ENCODE measurements around the gene ATP2B3. TPM values are rescaled to one million over a fixed set of nuclear protein-coding genes. Genes with fewer than 3 reads are reported as not detected.
"Not testable (repeated sequence)": the region's sequence is repeated elsewhere in the genome, so short reads cannot be mapped to it uniquely, and the experiment has no call there.

The ATP2B3 gene
- total RNA-seq, 1 experiment from 2014 or later = not detected

DNA sequence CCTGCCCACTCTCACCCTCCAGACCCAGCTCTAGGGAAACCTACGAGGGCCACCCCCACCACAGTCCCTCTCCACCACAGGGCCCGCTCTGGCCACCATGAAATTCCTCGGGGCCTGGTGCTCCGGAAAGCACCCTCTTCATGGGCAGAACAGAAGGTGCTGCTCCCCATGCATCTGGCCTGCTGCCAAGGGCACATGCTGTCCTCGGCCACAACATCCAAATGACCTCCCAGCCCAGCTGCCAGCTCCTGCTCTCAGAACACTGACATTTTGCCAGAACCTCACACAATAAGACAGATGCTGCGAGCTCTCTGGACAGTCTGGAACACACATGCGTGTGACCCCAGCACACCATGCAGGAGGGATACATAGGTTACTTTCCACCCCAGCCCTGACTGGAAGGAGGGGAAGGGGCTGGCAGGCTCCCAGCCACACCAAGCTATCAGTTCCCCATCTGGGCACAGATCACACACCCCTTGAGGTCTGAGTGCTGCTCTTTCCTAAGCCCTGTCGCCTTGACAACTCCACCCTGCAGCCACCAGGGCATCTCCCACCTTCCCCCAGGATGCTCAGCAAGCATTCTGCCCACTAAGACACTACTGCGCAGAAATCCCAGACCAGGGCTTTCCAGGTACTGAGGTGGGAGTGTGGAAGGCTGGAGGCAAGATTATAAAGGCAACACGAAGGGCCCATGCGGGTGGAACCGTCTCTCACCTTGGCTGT lies 75.7 kb downstream of the ATP2B3 start:
- DNase-seq (ENCODE audit: low read depth) = no peak

GRCh38 chrX:153593811-153594500 lies 76.5 kb downstream of the ATP2B3 start:
- no peak for DNase-seq (ENCODE audit: low read depth)

DNA sequence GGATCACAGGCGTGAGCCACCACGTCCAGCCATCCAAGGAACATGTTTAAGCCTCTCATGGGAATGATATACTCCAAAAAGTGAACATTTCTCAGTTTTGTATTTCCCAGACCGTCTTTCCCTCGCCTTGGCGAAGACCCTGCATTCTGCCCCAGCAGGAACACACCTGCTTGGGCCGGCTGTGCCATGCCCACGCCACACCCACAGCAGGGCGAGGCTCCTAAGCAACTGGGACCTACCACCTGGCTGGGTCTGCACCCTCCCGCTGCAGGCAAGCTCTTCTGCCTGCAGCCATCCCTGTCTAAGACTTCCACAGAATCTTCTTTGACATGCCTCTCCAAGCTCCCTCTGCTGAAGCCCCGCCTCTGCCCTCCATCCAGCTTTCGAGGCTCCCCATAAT lies 77.9 kb downstream of the ATP2B3 start:
- no peak for DNase-seq (ENCODE audit: low read depth)

- no peak for DNase-seq (ENCODE audit: low read depth)
Measured at GRCh38 chrX:153595859-153596857, 78.7 kb downstream of the ATP2B3 start.

GRCh38 chrX:153596981-153597750 lies 79.7 kb downstream of the ATP2B3 start:
- no peak for DNase-seq (ENCODE audit: low read depth)

DNA sequence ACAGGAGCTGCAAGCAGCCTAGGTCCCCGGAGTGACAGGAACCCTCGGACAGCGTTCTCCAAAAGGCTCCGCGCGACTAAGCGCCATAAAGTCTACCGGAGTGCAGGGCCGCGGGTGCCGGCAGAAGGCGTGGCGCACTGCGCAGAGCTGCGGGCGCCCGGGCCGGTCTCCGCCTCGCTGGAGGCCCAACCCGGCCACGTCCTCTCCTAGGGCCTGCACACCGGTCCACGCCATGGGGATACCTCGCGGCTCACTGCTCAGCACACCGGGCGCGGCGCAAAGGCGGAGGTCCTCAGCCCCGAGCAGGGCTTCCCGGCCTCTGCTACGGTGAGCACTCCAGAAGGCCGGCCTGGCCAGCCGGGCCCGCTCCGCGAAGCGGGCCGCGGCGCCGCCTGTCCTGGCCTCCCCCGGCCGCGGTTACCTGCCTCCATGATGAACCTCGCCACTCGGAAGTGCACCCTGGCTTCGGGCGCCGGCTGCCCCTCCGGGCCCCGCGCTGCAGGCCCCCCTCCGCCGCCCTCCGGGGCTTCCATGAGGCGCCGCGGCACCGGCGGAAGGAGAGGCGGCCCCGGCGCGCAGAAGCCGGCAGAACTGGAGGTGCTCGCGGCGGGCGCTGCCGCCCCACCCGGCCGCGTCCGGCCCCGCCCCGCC lies 81.2 kb downstream of the ATP2B3 start, which contains the start of gene CCNQ:
Gene CCNQ (minus strand): TSS at position 599 of the 651 bp plus-strand sequence. CDS start 66 bp downstream, at position 533.
- DNase-seq (ENCODE audit: low read depth) = no peak

- peak; percentile 81 for DNase-seq (ENCODE audit: low read depth)
Measured at GRCh38 chrX:153599192-153600031, 82.0 kb downstream of the ATP2B3 start.

- DNase-seq (ENCODE audit: low read depth) = peak; percentile 15
Measured at GRCh38 chrX:153600032-153600373, 82.6 kb downstream of the ATP2B3 start.

DNA sequence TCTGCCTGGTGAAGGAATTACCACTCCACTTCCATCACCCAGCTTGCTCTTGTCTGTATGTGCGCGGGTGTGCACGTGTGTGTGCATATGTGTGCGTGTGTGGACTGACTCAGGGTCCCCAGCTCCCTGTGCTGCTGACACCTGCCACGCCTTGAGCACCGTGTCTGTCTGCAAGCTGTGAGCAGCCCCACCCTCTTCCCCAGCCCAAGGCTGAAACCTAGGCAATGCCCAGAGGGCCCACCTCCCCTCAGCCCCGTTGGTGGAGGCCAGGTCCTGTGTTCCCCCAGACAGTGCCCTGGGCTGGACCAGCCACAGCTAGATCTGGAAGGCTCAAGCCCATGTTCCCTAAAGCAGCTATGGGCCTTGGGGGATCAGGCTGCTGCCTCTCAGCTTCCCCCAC lies 83.5 kb downstream of the ATP2B3 start:
- no peak for DNase-seq (ENCODE audit: low read depth)

DNA sequence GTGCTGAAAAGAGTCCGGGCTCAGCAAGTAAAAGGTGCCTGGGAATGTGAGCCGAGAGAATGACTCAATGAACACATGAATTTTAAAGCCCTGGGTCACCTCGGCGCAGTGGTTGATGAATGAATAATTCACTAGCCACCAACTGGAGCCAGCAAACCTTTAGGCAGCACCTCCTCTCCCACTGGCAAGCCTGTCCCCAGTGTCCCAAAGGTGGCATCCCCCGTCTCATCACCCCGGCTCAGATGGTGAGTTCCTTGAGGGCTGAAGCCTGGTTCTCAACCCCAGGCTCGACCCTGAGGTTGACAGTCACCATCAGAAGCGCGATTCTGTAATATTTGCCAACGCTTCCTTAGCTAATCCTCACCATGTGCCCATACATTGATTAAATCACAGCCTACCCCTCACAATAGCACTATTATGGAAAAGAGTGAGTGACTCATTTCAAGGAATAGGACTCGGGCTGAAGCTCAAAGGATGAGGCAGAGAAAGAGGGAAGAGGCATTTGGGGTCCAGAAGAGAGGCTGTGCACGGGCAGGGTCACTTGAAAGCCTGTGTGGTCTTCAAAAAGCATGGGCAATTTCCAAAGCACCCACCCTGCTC lies 84.2 kb downstream of the ATP2B3 start:
- DNase-seq (ENCODE audit: low read depth) = no peak

DNA sequence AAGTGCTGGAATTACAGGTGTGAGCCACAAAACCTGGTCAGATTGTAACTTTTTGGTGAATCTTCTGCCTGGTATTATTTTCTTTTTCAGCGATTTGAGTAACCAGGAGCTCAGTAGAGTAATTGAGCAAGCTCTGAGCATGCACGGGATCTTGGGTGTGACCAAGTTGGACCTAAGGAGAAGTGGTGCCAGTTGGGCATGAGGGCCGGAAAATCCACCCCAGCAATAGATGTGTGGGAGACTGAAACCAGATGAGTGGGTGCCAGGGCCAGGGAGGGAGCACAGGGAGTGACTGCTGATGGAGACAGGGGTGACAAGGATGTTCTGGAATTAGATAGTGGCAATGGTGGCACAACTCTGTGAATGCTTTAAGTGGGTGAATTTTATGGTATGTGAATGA lies 85.2 kb downstream of the ATP2B3 start:
- no peak for DNase-seq (ENCODE audit: low read depth)

DNA sequence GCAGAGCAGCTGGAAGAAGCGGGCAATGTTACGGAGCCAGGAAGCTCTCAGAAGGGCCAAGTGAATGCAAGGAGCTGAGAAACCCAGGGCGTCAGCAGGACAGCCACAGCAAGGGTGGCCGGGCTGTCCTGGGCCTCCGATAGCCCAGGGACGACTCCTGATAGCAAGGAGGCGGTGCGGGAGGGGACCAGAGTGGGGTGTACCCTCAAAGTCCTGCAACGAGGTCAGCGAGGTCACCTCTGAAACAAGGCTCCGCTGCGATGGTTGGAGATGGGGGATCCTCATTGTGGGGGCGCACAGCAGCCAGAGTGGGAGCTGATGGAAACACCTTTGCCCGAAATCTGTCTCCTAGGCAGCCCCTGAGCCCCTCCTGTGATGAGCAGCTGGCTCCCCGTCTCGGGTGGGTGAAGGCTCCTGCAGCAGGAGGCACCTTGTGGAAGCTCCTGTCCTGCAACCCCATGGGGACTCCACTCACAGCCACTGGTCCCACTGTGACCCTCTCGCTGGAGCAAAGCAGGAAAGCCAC lies 85.8 kb downstream of the ATP2B3 start:
- no peak for DNase-seq (ENCODE audit: low read depth)

DNA sequence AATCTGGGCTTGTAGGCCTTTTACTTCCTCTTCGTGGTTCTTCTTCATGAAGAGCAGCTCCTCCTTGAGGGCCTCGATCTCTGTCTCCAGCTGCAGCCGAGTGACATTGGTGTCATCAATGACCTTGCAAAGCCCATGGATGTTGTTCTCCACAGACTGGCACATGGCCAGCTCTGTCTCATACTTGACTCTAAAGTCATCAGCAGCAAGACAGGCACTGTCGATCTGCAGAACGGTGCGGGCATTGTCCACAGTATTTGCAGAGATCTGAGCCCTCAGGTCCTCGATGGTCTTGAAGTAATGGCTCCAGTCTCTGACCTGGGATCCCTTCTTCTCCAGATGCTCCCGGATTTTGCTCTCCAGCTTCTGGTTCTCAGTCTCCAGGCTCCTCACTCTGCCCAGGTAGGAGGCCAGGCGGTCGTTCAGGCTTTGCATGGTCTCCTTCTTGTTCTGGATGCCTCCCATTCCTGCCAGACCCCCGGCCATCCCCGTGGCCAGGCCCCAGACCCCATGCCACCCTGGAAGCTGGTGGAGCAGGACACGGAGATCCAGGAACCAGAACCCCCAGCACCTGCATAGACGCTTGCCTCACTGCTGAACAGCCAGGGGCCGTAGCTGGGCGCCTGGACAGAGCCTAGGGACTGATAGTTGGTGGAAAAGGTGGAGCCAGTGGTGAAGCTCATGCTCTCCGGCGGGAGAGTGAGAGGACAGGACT lies 87.4 kb downstream of the ATP2B3 start:
- not testable (repeated sequence) for DNase-seq (ENCODE audit: low read depth)

GRCh38 chrX:153606503-153606902 lies 89.1 kb downstream of the ATP2B3 start:
- DNase-seq (ENCODE audit: low read depth) = no peak

- DNase-seq (ENCODE audit: low read depth) = no peak
Measured at GRCh38 chrX:153608376-153608775, 90.9 kb downstream of the ATP2B3 start.

GRCh38 chrX:153608806-153609205 lies 91.4 kb downstream of the ATP2B3 start:
- no peak for DNase-seq (ENCODE audit: low read depth)

- DNase-seq (ENCODE audit: low read depth) = peak; percentile 52
Measured at GRCh38 chrX:153609917-153610835, 92.7 kb downstream of the ATP2B3 start.

Data from HT1080 (cell line).